Stomach (tissue), 4 donors: ENCODE measurements around the gene KLHL22.

Experiments used
- EP300 ChIP-seq: sonication (generic); formaldehyde crosslinking; IDR thresholded peaks from one replicate; pipeline ENCODE4 v1.6.1; 2017; ENCODE audit warnings: antibody characterized with exemption
- POLR2A ChIP-seq, 4 donors: fragments of 450-650 bp; IDR thresholded peaks; one replicate each; pipeline ENCODE4 v1.6.1; 2016; ENCODE audit warnings: antibody characterized with exemption in 4 of 4, control low read depth in 2 of 4, mild to moderate bottlenecking in 1 of 4, moderate library complexity in 1 of 4
- POLR2AphosphoS5 ChIP-seq, 3 donors: sonication (generic); formaldehyde crosslinking; IDR thresholded peaks; one replicate each; pipeline ENCODE4 v1.6.1; 2016; ENCODE audit warnings: antibody characterized with exemption in 3 of 3
- TF ChIP-seq, protein P1 (sequence below), 7 experiments: fragments of 450-650 bp in 4 of 7; fragments of 200-600 bp in 3 of 7; sonication (generic) in 3 of 7; IDR thresholded peaks; one replicate each; pipeline ENCODE4 v1.5.1; 2016 to 2019; ENCODE audit warnings: antibody characterized with exemption in 7 of 7, control low read depth in 2 of 7, mild to moderate bottlenecking in 1 of 7

- TF ChIP-seq, protein P1, sequence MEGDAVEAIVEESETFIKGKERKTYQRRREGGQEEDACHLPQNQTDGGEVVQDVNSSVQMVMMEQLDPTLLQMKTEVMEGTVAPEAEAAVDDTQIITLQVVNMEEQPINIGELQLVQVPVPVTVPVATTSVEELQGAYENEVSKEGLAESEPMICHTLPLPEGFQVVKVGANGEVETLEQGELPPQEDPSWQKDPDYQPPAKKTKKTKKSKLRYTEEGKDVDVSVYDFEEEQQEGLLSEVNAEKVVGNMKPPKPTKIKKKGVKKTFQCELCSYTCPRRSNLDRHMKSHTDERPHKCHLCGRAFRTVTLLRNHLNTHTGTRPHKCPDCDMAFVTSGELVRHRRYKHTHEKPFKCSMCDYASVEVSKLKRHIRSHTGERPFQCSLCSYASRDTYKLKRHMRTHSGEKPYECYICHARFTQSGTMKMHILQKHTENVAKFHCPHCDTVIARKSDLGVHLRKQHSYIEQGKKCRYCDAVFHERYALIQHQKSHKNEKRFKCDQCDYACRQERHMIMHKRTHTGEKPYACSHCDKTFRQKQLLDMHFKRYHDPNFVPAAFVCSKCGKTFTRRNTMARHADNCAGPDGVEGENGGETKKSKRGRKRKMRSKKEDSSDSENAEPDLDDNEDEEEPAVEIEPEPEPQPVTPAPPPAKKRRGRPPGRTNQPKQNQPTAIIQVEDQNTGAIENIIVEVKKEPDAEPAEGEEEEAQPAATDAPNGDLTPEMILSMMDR (IDR thresholded peaks at IDR 0.05): no peak
- no peak for TF ChIP-seq POLR2AphosphoS5 (IDR thresholded peaks at IDR 0.05)
- TF ChIP-seq EP300: no peak
- TF ChIP-seq POLR2A (IDR thresholded peaks at IDR 0.05): no peak
Measured at GRCh38 chr22:20428496-20429253, 66.9 kb downstream of the KLHL22 start.
